NCI-H2081 treated with DMSO at 0.1 percent for 48 hours (cell line): ENCODE data around the gene KAT14.
"Not testable (repeated sequence)": the region's sequence is repeated elsewhere in the genome, so short reads cannot be mapped to it uniquely, and the experiment has no call there.

Source experiments
- DNase-seq: peaks from one replicate; lab custom pipeline; 2025; lab: John Stamatoyannopoulos, UW

Gene KAT14

GRCh38 chr20:18224968-18225568 is 87.4 kb downstream of the KAT14 start:
- DNase-seq, result no peak

- DNase-seq, result no peak
Observed at GRCh38 chr20:18225632-18226031, 88.0 kb downstream of the KAT14 start.

GRCh38 chr20:18226741-18227140 is 89.1 kb downstream of the KAT14 start:
- not testable (repeated sequence) for DNase-seq

- DNase-seq, result no peak
Observed at GRCh38 chr20:18233408-18233943, 95.8 kb downstream of the KAT14 start.
